Measurements from ENCODE around the gene RBP4.

Gene RBP4

DNA sequence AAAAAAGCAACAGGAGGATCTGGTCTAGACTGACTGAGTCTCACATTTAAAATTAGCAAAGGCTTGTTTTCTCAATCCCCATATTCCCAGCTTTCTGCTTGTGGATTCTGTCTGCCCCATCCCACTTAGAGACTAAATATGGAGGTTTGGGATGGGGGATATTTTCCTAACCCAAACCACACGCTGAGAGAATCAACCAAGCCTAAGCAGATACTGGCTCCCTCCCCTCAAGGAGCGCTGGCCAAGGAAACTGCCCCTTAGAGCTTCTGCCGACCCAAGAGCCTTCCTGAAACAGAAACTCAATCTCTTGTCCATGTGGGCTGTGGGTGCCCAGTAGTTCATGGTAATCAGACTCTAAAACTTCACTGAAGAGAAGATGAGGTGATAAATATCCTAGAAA, 30.7 kb downstream of the RBP4 start:
- Histone ChIP-seq H3K36me3 (ENCODE audit: insufficient read depth, low read length) (no peaks in the 10 kb centered on the region), H2AFZ (ENCODE audit: low read depth, low read length) (no peak overlapping the region), H3K27me3 (ENCODE audit: insufficient read depth, low read length) (peaks cover 73% of the 10 kb centered on the region), H3K4me3 (ENCODE audit: low read length) (no peak overlapping the region), H3K4me1 (ENCODE audit: insufficient read depth, low read length) (no peaks in the 10 kb centered on the region), H3K9me3 (ENCODE audit: low read length) (no peaks in the 10 kb centered on the region)

DNA sequence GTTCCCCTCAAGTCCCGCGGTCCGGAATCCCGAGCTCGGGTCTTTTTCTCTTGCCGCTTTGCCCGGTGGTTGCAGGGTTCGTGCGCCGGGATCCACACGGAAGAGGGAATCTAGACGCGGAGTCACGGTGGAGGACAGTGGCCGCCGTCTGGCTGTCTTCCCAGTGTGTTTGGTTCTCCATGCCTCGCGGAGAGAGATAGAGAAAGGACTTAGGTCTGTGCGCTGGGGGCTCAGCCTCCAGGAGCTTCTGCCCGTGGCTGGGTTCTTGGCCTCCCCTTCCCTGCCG, 33.0 kb downstream of the RBP4 start:
- Histone ChIP-seq H3K4me3 (ENCODE audit: low read length) (no peak overlapping the region), H3K27me3 (ENCODE audit: insufficient read depth, low read length) (peaks cover 83% of the 10 kb centered on the region), H2AFZ (ENCODE audit: low read depth, low read length) (no peak overlapping the region), H3K36me3 (ENCODE audit: insufficient read depth, low read length) (no peaks in the 10 kb centered on the region), H3K4me1 (ENCODE audit: insufficient read depth, low read length) (no peaks in the 10 kb centered on the region), H3K9me3 (ENCODE audit: low read length) (no peaks in the 10 kb centered on the region)

DNA sequence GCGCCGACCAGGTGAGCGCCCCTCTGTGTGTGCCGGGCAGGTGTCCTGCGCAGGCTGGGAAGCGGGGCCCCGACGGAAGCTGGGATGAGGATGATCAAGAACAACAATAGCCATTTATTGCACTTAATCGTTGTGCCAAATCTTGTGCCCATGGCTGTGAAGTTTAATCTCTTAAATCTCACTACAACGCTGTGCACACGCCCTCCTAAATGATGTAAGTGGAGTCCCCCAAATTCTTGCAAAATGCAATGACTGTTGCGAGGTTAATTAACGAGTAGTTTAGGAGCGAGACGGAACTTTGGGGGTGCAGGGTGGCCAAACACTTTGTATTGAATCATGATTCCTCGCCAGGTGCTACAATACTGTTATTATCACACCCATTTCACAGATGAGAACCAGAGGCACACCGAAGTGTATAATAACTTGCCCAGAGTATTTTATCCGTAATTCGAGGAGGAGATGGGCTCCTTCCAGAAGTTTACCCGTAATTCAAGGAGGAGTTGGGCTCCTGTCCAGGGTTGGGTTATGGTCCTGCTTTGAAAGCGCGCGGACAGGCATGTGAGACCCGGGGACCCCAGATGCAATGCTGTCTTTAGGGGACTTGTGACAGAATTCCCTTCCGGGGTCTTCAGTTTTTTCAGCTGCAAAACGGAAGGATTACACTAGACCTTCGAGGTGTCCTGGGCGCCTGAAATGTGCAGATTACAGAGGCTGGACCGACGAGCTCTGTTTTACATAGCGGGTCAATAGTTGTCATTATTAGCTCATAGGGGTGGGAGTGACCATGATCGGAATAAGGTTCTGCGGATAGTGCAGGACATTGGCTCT, 33.5 kb downstream of the RBP4 start:
- Histone ChIP-seq H3K27me3 (ENCODE audit: insufficient read depth, low read length) (peaks cover 78% of the 10 kb centered on the region), H3K4me1 (ENCODE audit: insufficient read depth, low read length) (no peaks in the 10 kb centered on the region), H3K4me3 (ENCODE audit: low read length) (no peak overlapping the region)

DNA sequence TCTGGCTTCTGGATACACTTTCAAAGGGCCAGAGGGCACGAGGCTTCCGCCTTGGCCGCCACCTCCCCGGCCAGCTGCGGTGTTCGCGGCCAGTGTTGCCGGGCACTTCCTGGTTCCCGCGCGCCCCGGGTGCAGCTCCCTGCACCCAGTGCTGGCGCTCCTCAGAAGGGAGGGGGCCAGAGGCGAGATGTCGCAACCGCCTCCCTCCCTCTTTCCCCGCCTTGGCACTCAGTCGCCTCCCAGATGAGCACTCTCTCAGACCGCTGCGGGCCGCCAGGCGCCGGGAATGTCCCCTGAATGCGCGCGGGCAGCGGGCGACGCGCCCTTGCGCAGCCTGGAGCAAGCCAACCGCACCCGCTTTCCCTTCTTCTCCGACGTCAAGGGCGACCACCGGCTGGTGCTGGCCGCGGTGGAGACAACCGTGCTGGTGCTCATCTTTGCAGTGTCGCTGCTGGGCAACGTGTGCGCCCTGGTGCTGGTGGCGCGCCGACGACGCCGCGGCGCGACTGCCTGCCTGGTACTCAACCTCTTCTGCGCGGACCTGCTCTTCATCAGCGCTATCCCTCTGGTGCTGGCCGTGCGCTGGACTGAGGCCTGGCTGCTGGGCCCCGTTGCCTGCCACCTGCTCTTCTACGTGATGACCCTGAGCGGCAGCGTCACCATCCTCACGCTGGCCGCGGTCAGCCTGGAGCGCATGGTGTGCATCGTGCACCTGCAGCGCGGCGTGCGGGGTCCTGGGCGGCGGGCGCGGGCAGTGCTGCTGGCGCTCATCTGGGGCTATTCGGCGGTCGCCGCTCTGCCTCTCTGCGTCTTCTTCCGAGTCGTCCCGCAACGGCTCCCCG, 34.4 kb downstream of the RBP4 start, which contains the start of gene FFAR4:
Gene FFAR4 (plus strand): TSS at position 231 of the 842 bp plus-strand sequence. CDS start 56 bp downstream, at position 287.
- Histone ChIP-seq H3K4me1 (ENCODE audit: insufficient read depth, low read length) (no peaks in the 10 kb centered on the region), H3K9me3 (ENCODE audit: low read length) (no peaks in the 10 kb centered on the region), H3K36me3 (ENCODE audit: insufficient read depth, low read length) (no peaks in the 10 kb centered on the region), H2AFZ (ENCODE audit: low read depth, low read length) (peak within 1 kb of the TSS; percentile 26), H3K4me3 (ENCODE audit: low read length) (no peak within 1 kb of the TSS), H3K27me3 (ENCODE audit: insufficient read depth, low read length) (peaks cover 69% of the 10 kb centered on the region)

More for the DNA sequence above, 33.5 kb downstream of the RBP4 start:
- no peaks in the 10 kb centered on the region for H3K36me3 ChIP-seq (ENCODE audit: insufficient read depth, low read length)
- no peaks in the 10 kb centered on the region for H3K9me3 ChIP-seq (ENCODE audit: low read length)
- H2AFZ ChIP-seq (ENCODE audit: low read depth, low read length): no peak overlapping the region

DNA sequence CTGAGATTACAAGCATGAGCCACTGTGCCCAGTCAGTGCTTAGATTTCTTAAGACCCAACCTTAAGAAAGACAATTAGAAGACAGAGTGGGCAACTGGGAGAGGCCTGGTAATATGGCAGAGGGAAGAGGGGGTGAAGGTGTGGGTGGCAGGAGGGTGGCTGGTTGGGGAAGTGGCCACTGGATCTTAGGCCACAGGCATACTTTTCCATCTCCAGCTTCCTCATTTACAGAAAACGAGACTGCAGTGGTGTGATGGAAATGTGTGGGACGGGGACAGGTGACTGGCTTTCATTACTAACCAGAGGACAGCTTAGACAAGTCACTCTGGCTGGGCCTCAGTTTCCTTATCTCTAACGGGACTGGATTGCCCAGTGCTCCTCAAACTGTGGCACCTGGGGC, 35.6 kb downstream of the RBP4 start:
- no peaks in the 10 kb centered on the region for H3K4me1 ChIP-seq (ENCODE audit: insufficient read depth, low read length)
- H3K4me3 ChIP-seq (ENCODE audit: low read length): no peak overlapping the region
- H3K27me3 ChIP-seq (ENCODE audit: insufficient read depth, low read length): peaks cover 57% of the 10 kb centered on the region
- H3K9me3 ChIP-seq (ENCODE audit: low read length): peaks cover 2% of the 10 kb centered on the region
- H3K36me3 ChIP-seq (ENCODE audit: insufficient read depth, low read length): no peaks in the 10 kb centered on the region
- no peak overlapping the region for H2AFZ ChIP-seq (ENCODE audit: low read depth, low read length)

DNA sequence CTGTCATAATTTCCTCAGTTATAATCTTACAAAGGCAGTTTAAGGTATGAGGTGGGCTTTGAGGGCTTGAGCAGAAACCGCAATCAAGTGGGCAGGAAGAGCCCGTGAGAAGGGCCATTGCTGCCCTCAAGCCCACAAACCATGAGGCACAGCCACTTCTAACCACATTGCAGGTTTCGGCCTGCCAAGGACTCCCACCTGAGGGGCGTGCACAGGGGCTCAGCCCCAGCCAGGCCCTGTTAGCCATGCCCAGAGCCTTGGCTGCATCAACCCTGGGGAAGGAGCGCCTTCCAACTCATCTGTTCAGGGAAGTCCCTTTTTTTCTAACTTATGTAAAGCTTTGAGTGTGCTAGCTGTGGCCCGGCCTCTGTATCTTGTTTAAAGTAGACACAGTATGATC, 40.5 kb downstream of the RBP4 start:
- Histone ChIP-seq H3K4me3 (ENCODE audit: low read length) (no peak overlapping the region), H3K27me3 (ENCODE audit: insufficient read depth, low read length) (peaks cover 12% of the 10 kb centered on the region), H3K4me1 (ENCODE audit: insufficient read depth, low read length) (no peaks in the 10 kb centered on the region), H2AFZ (ENCODE audit: low read depth, low read length) (no peak overlapping the region), H3K36me3 (ENCODE audit: insufficient read depth, low read length) (no peaks in the 10 kb centered on the region), H3K9me3 (ENCODE audit: low read length) (peaks cover 4% of the 10 kb centered on the region)

DNA sequence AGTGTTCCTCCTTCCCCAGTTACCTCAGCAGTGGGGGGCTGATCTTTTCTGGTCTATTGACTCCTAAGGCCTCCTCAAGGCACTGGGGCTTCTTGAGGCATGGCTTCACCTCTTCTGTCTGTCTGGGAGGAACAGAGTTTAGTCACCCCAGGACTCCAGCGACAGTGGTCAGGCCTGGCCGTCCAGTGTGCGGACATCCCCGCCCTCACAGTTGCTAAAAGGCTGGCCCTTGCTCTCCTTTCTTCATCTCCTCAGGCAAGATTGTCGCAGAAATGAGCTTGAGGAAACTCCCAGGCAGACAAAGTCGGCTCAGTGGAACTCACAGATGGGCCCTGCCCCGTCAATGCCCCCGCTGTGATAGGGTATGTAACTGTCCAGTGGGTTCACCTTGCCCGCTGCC, 41.5 kb downstream of the RBP4 start:
- H3K9me3 ChIP-seq (ENCODE audit: low read length): peaks cover 4% of the 10 kb centered on the region
- no peaks in the 10 kb centered on the region for H3K36me3 ChIP-seq (ENCODE audit: insufficient read depth, low read length)
- peaks cover 1% of the 10 kb centered on the region for H3K27me3 ChIP-seq (ENCODE audit: insufficient read depth, low read length)
- no peaks in the 10 kb centered on the region for H3K4me1 ChIP-seq (ENCODE audit: insufficient read depth, low read length)
- no peak overlapping the region for H2AFZ ChIP-seq (ENCODE audit: low read depth, low read length)
- H3K4me3 ChIP-seq (ENCODE audit: low read length): no peak overlapping the region

DNA sequence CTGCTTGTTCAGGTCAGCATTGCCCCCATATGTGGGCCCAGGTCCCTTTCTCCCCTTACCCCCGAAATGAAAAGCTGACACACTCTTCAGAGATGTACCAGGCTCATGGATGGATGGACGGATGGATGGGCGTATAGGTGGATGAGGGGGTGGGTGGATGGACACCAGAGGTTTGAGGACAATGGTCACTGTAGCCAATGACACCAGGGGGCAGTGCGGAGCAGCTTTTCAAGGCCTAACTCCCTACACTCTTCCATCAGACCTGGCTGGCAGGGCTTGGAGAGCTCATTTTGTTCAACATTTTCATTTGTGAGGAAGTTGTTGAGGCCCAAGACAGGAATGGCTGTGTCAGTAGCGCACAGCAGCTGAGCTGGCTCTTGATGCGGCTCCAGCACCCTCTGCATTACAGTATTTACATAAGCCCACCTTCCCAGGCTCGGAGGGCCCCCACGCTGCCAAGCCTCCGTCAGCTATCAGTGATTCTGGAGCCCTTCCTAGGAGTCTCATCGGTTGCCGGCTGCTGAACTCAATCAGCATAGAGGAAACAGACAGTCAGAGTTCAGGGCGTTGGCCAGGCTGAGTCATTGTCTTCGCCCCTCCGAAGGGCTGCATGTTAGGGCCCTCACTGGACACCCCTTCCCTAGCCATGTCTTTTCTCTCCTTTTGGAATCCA, 46.1 kb downstream of the RBP4 start:
- no peak overlapping the region for H3K4me3 ChIP-seq (ENCODE audit: low read length)
- no peaks in the 10 kb centered on the region for H3K36me3 ChIP-seq (ENCODE audit: insufficient read depth, low read length)
- H3K4me1 ChIP-seq (ENCODE audit: insufficient read depth, low read length): peaks cover 5% of the 10 kb centered on the region
- H3K9me3 ChIP-seq (ENCODE audit: low read length): no peaks in the 10 kb centered on the region
- H3K27me3 ChIP-seq (ENCODE audit: insufficient read depth, low read length): no peaks in the 10 kb centered on the region
- H2AFZ ChIP-seq (ENCODE audit: low read depth, low read length): no peak overlapping the region

DNA sequence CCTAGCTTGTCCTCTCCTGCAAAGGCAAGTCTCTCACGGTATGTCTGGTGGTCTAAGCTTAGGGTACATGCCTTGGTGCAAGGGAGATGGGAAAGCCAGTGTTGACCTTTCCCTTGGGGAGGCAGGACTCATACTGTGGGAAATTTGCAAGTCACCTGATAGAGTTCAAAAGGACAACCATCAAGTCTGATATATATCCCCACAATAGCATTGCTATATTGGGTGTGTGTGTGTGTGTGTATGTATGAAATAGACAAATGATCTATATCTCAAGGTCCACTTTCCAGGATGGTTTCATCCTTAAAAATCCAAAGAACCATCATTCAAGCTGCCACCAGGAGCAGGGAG, 46.7 kb downstream of the RBP4 start:
- H3K4me3 ChIP-seq (ENCODE audit: low read length): no peak overlapping the region
- H3K36me3 ChIP-seq (ENCODE audit: insufficient read depth, low read length): no peaks in the 10 kb centered on the region
- no peak overlapping the region for H2AFZ ChIP-seq (ENCODE audit: low read depth, low read length)
- no peaks in the 10 kb centered on the region for H3K27me3 ChIP-seq (ENCODE audit: insufficient read depth, low read length)
- H3K4me1 ChIP-seq (ENCODE audit: insufficient read depth, low read length): peaks cover 5% of the 10 kb centered on the region
- no peaks in the 10 kb centered on the region for H3K9me3 ChIP-seq (ENCODE audit: low read length)

DNA sequence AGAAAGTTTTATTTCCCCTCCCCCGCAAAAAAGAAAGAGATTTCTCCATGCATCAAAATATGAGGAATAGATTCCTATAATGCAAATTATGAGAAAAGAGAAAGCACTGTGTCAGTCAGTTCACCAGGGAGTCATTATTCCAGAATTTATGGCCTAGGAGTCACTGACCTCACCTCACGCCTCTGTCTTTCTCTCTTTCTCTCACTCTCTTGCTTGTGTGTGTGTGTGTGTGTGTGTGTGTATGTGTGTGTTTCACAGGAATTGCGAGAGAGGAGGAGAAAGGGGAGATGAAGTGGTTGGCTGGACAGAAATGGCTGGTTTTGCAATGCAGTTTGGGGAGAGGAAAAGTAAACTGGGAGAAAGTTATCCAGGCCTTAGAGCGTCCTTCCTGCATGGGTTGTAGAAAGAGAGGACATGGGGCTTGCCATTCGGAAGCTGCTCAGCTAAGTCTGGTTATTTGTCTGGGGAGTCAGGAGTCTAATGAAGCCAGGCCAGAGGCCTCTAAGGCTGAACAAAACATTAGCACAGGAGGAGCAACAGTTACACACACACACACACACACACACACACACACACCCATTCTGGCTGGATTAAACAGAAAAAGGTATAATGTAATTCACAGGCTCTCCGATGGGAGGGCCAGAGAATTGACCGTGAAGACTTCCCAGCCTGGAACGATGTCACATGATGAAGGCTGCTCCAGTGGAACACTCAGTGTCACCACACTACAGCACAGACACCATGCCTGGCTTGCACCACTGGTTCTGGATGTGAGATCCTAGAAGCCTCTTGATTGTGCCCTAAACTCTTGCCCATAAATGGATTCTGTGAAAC, 47.3 kb downstream of the RBP4 start:
- H2AFZ ChIP-seq (ENCODE audit: low read depth, low read length): no peak overlapping the region

DNA sequence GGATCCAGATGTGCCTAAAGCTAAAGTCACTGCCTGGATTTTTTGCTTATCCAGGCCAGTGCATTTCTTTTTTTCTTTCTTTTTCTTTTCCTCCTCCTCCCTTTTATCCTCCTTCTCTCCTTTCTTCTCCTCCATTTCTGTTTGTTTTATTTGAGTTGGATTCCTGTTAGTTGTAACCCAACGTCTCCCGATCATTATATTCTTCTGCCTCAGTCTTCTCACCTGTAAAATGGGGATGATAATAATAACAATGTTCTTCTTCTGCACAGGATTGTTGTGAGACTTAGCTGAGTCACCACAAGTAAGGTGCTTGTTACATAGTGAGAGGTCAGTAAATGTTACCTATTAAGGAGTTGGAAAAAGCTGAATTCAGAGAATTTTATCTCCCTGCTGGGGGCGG, 48.3 kb downstream of the RBP4 start:
- peaks cover 5% of the 10 kb centered on the region for H3K4me1 ChIP-seq (ENCODE audit: insufficient read depth, low read length)
- H3K36me3 ChIP-seq (ENCODE audit: insufficient read depth, low read length): no peaks in the 10 kb centered on the region
- H3K9me3 ChIP-seq (ENCODE audit: low read length): no peaks in the 10 kb centered on the region
- H3K4me3 ChIP-seq (ENCODE audit: low read length): no peak overlapping the region
- H2AFZ ChIP-seq (ENCODE audit: low read depth, low read length): no peak overlapping the region
- H3K27me3 ChIP-seq (ENCODE audit: insufficient read depth, low read length): no peaks in the 10 kb centered on the region

More for the DNA sequence above, 47.3 kb downstream of the RBP4 start:
- peaks cover 5% of the 10 kb centered on the region for H3K4me1 ChIP-seq (ENCODE audit: insufficient read depth, low read length)
- H3K9me3 ChIP-seq (ENCODE audit: low read length): no peaks in the 10 kb centered on the region
- no peaks in the 10 kb centered on the region for H3K36me3 ChIP-seq (ENCODE audit: insufficient read depth, low read length)
- no peak overlapping the region for H3K4me3 ChIP-seq (ENCODE audit: low read length)
- H3K27me3 ChIP-seq (ENCODE audit: insufficient read depth, low read length): no peaks in the 10 kb centered on the region

DNA sequence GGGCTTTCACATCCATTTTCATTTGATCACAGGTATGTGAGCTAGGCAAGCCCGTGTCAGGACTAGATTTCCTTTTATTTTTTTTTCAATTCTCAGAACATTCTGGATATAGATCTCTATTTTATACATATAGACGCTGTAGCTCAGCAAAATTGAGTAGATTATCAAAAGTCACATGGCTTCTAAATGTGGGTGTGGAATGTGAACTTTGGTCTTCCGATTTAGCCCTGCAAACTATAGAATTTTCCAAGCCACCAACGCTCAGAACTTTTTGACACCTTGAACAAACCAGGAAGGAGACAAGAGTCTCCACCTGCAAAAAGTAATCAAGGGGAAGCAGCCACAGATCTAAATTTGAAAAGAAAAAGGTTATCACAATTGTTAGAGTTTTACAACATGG, 50.4 kb downstream of the RBP4 start:
- Histone ChIP-seq H2AFZ (ENCODE audit: low read depth, low read length) (no peak overlapping the region), H3K36me3 (ENCODE audit: insufficient read depth, low read length) (no peaks in the 10 kb centered on the region), H3K27me3 (ENCODE audit: insufficient read depth, low read length) (no peaks in the 10 kb centered on the region), H3K9me3 (ENCODE audit: low read length) (no peaks in the 10 kb centered on the region), H3K4me3 (ENCODE audit: low read length) (no peak overlapping the region), H3K4me1 (ENCODE audit: insufficient read depth, low read length) (peaks cover 5% of the 10 kb centered on the region)

Measured in neuron (in vitro differentiated cells).